EH (cell line): ENCODE results near the gene SLC35E2B.

Experiments
- DNase-seq: peaks from one replicate; pipeline ENCODE4 v3.0.0-alpha.2; 2015; ENCODE audit warnings: low read depth

SLC35E2B gene

GRCh38 chr1:1609822-1610485, 82.6 kb downstream of the SLC35E2B start:
- no peak for DNase-seq
